Hindlimb muscle (tissue), 1 donor: Measurements from ENCODE around the gene PTH2R. TPM values are rescaled to one million over a fixed set of nuclear protein-coding genes. Genes with fewer than 3 reads are reported as not detected.

Experiments used
- polyA plus RNA-seq: library from polyadenylated mRNA; unstranded; fragments of 120-200 nt; gene quantifications from one replicate; pipeline ENCODE4 v1.2.1, GENCODE V29; 2013; ENCODE audit not compliant: insufficient read length

PTH2R gene
- polyA plus RNA-seq, 1 donor, result 0.08 TPM

Other genes starting within 250 kb of the PTH2R start
- not detected for gene CRYGA, start 243.2 kb upstream of the PTH2R start, polyA plus RNA-seq
- not detected for gene C2orf80, start 216.8 kb upstream of the PTH2R start, polyA plus RNA-seq
- gene IDH1, start 151.7 kb upstream of the PTH2R start, polyA plus RNA-seq, result 34.2 TPM
- 17.2 TPM for gene PIKFYVE, start 140.5 kb upstream of the PTH2R start, polyA plus RNA-seq